Cerebellar cortex (tissue), 1 donor: ENCODE results near the gene OPTN.
A peak's percentile ranks its signal among the peaks of the same experiment; 100 is the strongest.
"Not testable (repeated sequence)": the region's sequence is repeated elsewhere in the genome, so short reads cannot be mapped to it uniquely, and the experiment has no call there.

Experiments used
- DNase-seq: peaks from one replicate; pipeline ENCODE4 v3.0.0-alpha.2; 2015; ENCODE audit warnings: low spot score

OPTN gene

GRCh38 chr10:13090289-13090688 is 9.7 kb upstream of the OPTN start:
- no peak for DNase-seq

GRCh38 chr10:13091801-13092200 is 8.2 kb upstream of the OPTN start:
- no peak for DNase-seq

- no peak for DNase-seq
Observed at GRCh38 chr10:13092291-13093102, 7.5 kb upstream of the OPTN start.

- not testable (repeated sequence) for DNase-seq
Observed at GRCh38 chr10:13094082-13094481, 5.9 kb upstream of the OPTN start.

- no peak for DNase-seq
Observed at GRCh38 chr10:13095094-13095493, 4.9 kb upstream of the OPTN start.

GRCh38 chr10:13095929-13096328 is 4.0 kb upstream of the OPTN start:
- DNase-seq = no peak

- peak; percentile 89 for DNase-seq
Observed at GRCh38 chr10:13099144-13099665, 758 bp upstream of the OPTN start.

- DNase-seq = peak; percentile 61
Observed at GRCh38 chr10:13100349-13101294, 659 bp downstream of the OPTN start.

GRCh38 chr10:13102002-13102794 is 2.2 kb downstream of the OPTN start:
- peak; percentile 23 for DNase-seq

- no peak for DNase-seq
Observed at GRCh38 chr10:13103554-13103953, 3.6 kb downstream of the OPTN start.

- DNase-seq = no peak
Observed at GRCh38 chr10:13104697-13105096, 4.7 kb downstream of the OPTN start.

GRCh38 chr10:13105184-13105583 is 5.2 kb downstream of the OPTN start:
- DNase-seq = no peak

- no peak for DNase-seq
Observed at GRCh38 chr10:13106387-13107045, 6.6 kb downstream of the OPTN start.

GRCh38 chr10:13110908-13111307 is 10.9 kb downstream of the OPTN start:
- no peak for DNase-seq

GRCh38 chr10:13113544-13113943 is 13.6 kb downstream of the OPTN start:
- no peak for DNase-seq

- no peak for DNase-seq
Observed at GRCh38 chr10:13115832-13116803, 16.2 kb downstream of the OPTN start.

GRCh38 chr10:13117841-13118783 is 18.1 kb downstream of the OPTN start:
- no peak for DNase-seq

GRCh38 chr10:13118784-13119410 is 18.9 kb downstream of the OPTN start:
- DNase-seq = no peak
